CD1c-positive myeloid dendritic cell (primary cell): Measurements from ENCODE around the gene ZNF268.
"Not testable (repeated sequence)": the region's sequence is repeated elsewhere in the genome, so short reads cannot be mapped to it uniquely, and the experiment has no call there.

ENCODE experiments used
- DNase-seq: peaks from one replicate; pipeline ENCODE4 v3.0.0-alpha.2; 2016; ENCODE audit errors: extremely low spot score

ZNF268 gene

GRCh38 chr12:133227281-133227852 lies 46.1 kb downstream of the ZNF268 start:
- DNase-seq, result no peak

DNA sequence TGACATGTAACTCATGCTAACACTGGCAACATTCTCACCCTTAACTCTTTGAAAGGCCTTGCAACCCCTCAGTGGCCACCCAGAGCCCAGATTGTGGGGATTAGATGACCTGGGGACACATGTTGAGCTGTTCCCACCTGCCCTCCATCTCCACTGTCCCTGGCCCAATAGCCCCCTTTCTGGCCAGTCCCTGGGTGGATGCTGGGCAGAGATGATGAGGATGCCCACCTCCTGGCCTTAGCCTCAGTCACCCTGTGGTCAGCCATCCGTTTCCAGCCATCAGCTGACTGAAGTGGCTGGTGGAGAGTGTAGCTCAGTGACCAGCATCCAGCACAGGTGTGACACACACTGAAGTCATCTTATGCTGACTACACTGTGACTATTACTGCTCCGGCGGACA lies 49.7 kb downstream of the ZNF268 start:
- DNase-seq, result no peak

- DNase-seq, result no peak
Observed at GRCh38 chr12:133233006-133233405, 51.7 kb downstream of the ZNF268 start.

GRCh38 chr12:133233993-133234564 lies 52.8 kb downstream of the ZNF268 start:
- DNase-seq, result no peak

GRCh38 chr12:133234971-133235370 lies 53.7 kb downstream of the ZNF268 start:
- DNase-seq, result no peak

- DNase-seq, result no peak
Observed at GRCh38 chr12:133235401-133236112, 54.3 kb downstream of the ZNF268 start, which contains the start of gene ANHX. Gene ANHX, minus strand, starts transcription at chr12:133235877. Its CDS starts 1,521 bp downstream, at chr12:133234356.

GRCh38 chr12:133236144-133236543 lies 54.8 kb downstream of the ZNF268 start:
- DNase-seq, result no peak

DNA sequence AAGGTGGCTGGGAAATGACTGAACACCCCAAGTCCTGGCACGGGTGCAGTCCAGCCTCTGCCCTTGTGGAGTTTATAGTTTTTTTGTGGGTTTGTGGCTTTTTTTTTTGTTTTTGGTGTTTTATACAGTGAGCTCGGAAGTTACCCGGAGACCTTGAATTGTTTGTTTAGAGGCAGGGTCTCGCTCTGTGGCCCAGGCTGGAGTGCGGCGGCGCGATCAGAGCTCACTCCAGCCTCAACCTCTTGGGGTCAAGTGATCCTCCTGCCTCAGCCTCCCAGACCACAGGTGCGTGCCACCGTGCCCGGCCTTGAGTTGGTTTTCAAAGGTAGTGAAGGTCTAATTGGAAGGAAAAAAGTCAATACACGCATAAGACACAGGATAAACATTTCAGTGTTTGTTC lies 55.3 kb downstream of the ZNF268 start:
- DNase-seq, result no peak

- DNase-seq, result no peak
Observed at GRCh38 chr12:133251732-133252131, 70.4 kb downstream of the ZNF268 start.

DNA sequence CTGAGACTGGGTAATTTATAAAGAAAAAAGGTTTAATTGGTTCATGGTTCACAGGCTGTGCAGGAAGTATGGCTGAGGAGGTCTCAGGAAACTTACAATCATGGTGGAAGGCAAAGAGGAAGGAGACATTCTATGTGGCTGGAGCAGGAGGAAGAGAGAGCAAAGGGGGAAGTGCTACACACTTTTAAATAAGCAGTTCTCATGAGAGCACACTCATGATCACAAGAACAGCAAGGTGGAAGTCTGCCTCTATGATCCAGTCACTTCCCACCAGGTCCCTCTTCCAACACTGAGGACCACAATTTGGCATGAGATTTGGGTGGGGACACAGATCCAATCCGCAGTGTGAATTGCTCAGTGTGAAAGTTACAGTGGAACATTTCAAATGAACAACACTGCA lies 74.5 kb downstream of the ZNF268 start:
- DNase-seq, result not testable (repeated sequence)

- no peak for DNase-seq
Observed at GRCh38 chr12:133256321-133256720, 75.0 kb downstream of the ZNF268 start.

GRCh38 chr12:133264173-133264572 lies 82.9 kb downstream of the ZNF268 start:
- no peak for DNase-seq
